Measurements from ENCODE around the gene SDR39U1.

SDR39U1 gene

DNA sequence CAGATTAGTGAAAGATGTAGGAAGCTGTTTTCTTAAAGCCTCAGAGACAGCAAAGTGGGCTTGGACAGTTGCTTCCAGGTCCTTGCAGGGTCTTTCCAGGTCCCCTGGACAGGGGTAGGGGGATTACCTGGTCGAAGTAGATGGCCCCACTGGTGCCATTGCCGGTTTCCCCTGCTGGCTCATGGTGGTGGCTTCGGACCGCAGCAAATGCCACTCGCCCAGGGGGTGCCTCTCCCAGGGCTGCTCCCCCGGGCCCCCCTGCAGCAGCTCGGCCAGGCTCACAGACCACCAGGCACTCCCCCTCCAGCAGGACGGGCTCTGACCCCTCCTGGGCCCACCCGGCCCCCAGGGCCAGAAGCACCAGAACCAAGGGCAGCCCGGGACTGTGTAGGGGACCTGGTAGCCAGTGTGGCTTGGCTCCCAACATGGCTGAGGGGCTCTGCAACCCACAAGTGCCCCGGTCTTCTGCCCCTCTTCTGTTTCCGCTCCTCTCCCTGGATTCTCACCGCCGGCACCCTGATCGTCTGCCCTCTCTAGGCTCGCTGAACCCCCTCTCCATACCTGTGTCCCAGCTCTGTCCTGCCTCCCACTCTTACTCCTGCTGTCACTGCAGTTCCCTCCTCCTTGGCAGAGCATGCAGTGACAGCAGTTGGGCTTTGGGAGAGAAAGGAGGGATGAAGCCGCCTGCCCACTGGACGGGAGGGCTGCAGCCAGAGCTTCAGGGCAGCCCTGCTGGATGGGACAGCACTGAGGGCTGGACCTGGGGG lies 13.8 kb downstream of the SDR39U1 start:
- ATAC-seq (ENCODE audit: low read depth) = no peak
- Histone ChIP-seq H3K36me3 (ENCODE audit: low read depth) (peaks cover 27% of the 10 kb centered on the region), H3K4me3 (ENCODE audit: severe bottlenecking) (no peak overlapping the region), H3K27ac (ENCODE audit: poor library complexity, severe bottlenecking) (peak overlapping the region; percentile 75), H3K9me3 (ENCODE audit: severe bottlenecking) (no peaks in the 10 kb centered on the region), H3K4me1 (ENCODE audit: insufficient read depth, poor library complexity, severe bottlenecking) (peaks cover 34% of the 10 kb centered on the region), H3K27me3 (ENCODE audit: insufficient read depth, poor library complexity, severe bottlenecking) (no peaks in the 10 kb centered on the region)
- no peak for DNase-seq (ENCODE audit: low spot score)
- TF ChIP-seq CTCF (IDR thresholded peaks at IDR 0.05; ENCODE audit: poor library complexity, severe bottlenecking) = no peak

- TF ChIP-seq CTCF (IDR thresholded peaks at IDR 0.05; ENCODE audit: poor library complexity, severe bottlenecking) = no peak
- no peaks in the 10 kb centered on the region for H3K9me3 ChIP-seq (ENCODE audit: severe bottlenecking)
- peaks cover 34% of the 10 kb centered on the region for H3K4me1 ChIP-seq (ENCODE audit: insufficient read depth, poor library complexity, severe bottlenecking)
- no peak for ATAC-seq (ENCODE audit: low read depth)
- H3K27ac ChIP-seq (ENCODE audit: poor library complexity, severe bottlenecking) = peak overlapping the region; percentile 72
- no peak overlapping the region for H3K4me3 ChIP-seq (ENCODE audit: severe bottlenecking)
- no peak for DNase-seq (ENCODE audit: low spot score)
- peaks cover 17% of the 10 kb centered on the region for H3K36me3 ChIP-seq (ENCODE audit: low read depth)
- no peaks in the 10 kb centered on the region for H3K27me3 ChIP-seq (ENCODE audit: insufficient read depth, poor library complexity, severe bottlenecking)
Observed at GRCh38 chr14:24427537-24428508, 14.8 kb downstream of the SDR39U1 start.

- TF ChIP-seq CTCF (IDR thresholded peaks at IDR 0.05; ENCODE audit: poor library complexity, severe bottlenecking) = no peak
- H3K27me3 ChIP-seq (ENCODE audit: insufficient read depth, poor library complexity, severe bottlenecking) = no peaks in the 10 kb centered on the region
- H3K9me3 ChIP-seq (ENCODE audit: severe bottlenecking) = no peaks in the 10 kb centered on the region
- peaks cover 9% of the 10 kb centered on the region for H3K36me3 ChIP-seq (ENCODE audit: low read depth)
- H3K4me1 ChIP-seq (ENCODE audit: insufficient read depth, poor library complexity, severe bottlenecking) = peaks cover 34% of the 10 kb centered on the region
- peak overlapping the region; percentile 72 for H3K27ac ChIP-seq (ENCODE audit: poor library complexity, severe bottlenecking)
- H3K4me3 ChIP-seq (ENCODE audit: severe bottlenecking) = no peak overlapping the region
- ATAC-seq (ENCODE audit: low read depth) = no peak
- no peak for DNase-seq (ENCODE audit: low spot score)
Observed at GRCh38 chr14:24426912-24427536, 15.6 kb downstream of the SDR39U1 start.

- peak overlapping the region; percentile 72 for H3K27ac ChIP-seq (ENCODE audit: poor library complexity, severe bottlenecking)
- no peak overlapping the region for H3K4me3 ChIP-seq (ENCODE audit: severe bottlenecking)
- H3K9me3 ChIP-seq (ENCODE audit: severe bottlenecking) = no peaks in the 10 kb centered on the region
- H3K4me1 ChIP-seq (ENCODE audit: insufficient read depth, poor library complexity, severe bottlenecking) = peaks cover 34% of the 10 kb centered on the region
- peaks cover 2% of the 10 kb centered on the region for H3K36me3 ChIP-seq (ENCODE audit: low read depth)
- ATAC-seq (ENCODE audit: low read depth) = peak; percentile 25
- DNase-seq (ENCODE audit: low spot score) = no peak
- no peaks in the 10 kb centered on the region for H3K27me3 ChIP-seq (ENCODE audit: insufficient read depth, poor library complexity, severe bottlenecking)
- no peak for TF ChIP-seq CTCF (IDR thresholded peaks at IDR 0.05; ENCODE audit: poor library complexity, severe bottlenecking)
Observed at GRCh38 chr14:24426150-24426911, 16.2 kb downstream of the SDR39U1 start.
